HL-60 (cell line): Measurements from ENCODE around the gene UCN2.

Experiments used
- POLR2AphosphoS5 ChIP-seq: IDR thresholded peaks from 2 replicates; pipeline ENCODE4 v1.6.1; 2012; ENCODE audit warnings: low read depth
- TF ChIP-seq, protein P1 (sequence below): IDR thresholded peaks from one replicate; pipeline ENCODE4 v1.5.1; 2011; ENCODE audit warnings: low read length, control low read depth, inconsistent platforms; ENCODE audit not compliant: insufficient read depth
- TF ChIP-seq, protein P2 (sequence below): IDR thresholded peaks from 2 replicates; pipeline ENCODE4 v1.6.1; 2012; ENCODE audit warnings: low read depth; ENCODE audit not compliant: insufficient replicate concordance

DNA sequence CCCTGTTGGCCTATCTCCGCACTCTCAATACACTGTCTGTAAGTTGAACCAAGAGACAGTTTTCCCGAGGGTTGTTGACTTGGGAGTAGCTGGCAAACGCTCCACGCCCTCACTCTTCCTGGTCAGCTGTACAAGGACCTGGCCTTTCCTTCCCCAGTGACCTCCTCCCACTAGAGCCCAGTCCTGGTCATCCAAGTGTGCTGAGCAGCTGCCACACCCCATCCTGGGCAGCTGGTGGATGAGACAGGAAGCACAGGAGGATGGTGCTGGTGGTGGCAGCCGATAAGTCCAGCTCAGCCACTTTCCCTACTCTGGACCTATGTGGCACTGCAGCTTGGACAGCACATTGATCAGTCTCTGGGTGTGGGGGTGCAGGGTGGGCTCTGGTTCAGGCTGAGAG is 26.8 kb downstream of the UCN2 start:
- TF ChIP-seq, protein P1, sequence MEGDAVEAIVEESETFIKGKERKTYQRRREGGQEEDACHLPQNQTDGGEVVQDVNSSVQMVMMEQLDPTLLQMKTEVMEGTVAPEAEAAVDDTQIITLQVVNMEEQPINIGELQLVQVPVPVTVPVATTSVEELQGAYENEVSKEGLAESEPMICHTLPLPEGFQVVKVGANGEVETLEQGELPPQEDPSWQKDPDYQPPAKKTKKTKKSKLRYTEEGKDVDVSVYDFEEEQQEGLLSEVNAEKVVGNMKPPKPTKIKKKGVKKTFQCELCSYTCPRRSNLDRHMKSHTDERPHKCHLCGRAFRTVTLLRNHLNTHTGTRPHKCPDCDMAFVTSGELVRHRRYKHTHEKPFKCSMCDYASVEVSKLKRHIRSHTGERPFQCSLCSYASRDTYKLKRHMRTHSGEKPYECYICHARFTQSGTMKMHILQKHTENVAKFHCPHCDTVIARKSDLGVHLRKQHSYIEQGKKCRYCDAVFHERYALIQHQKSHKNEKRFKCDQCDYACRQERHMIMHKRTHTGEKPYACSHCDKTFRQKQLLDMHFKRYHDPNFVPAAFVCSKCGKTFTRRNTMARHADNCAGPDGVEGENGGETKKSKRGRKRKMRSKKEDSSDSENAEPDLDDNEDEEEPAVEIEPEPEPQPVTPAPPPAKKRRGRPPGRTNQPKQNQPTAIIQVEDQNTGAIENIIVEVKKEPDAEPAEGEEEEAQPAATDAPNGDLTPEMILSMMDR, result no peak
- TF ChIP-seq, protein P2, sequence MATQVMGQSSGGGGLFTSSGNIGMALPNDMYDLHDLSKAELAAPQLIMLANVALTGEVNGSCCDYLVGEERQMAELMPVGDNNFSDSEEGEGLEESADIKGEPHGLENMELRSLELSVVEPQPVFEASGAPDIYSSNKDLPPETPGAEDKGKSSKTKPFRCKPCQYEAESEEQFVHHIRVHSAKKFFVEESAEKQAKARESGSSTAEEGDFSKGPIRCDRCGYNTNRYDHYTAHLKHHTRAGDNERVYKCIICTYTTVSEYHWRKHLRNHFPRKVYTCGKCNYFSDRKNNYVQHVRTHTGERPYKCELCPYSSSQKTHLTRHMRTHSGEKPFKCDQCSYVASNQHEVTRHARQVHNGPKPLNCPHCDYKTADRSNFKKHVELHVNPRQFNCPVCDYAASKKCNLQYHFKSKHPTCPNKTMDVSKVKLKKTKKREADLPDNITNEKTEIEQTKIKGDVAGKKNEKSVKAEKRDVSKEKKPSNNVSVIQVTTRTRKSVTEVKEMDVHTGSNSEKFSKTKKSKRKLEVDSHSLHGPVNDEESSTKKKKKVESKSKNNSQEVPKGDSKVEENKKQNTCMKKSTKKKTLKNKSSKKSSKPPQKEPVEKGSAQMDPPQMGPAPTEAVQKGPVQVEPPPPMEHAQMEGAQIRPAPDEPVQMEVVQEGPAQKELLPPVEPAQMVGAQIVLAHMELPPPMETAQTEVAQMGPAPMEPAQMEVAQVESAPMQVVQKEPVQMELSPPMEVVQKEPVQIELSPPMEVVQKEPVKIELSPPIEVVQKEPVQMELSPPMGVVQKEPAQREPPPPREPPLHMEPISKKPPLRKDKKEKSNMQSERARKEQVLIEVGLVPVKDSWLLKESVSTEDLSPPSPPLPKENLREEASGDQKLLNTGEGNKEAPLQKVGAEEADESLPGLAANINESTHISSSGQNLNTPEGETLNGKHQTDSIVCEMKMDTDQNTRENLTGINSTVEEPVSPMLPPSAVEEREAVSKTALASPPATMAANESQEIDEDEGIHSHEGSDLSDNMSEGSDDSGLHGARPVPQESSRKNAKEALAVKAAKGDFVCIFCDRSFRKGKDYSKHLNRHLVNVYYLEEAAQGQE, result no peak
- TF ChIP-seq POLR2AphosphoS5, result no peak
